Endothelial cell of umbilical vein (primary cell): ENCODE measurements around the gene SORCS3. TPM values are rescaled to one million over a fixed set of nuclear protein-coding genes. Genes with fewer than 3 reads are reported as not detected.

Experiments used
- Bru-seq: library from RNA; stranded (reverse); fragments of 400-500 nt; gene quantifications from one replicate; lab custom pipeline; 2021; lab: Mats Ljungman, UMichigan
- BruChase-seq, 2 experiments: library from RNA; stranded (reverse); fragments of 400-500 nt; gene quantifications; one replicate each; lab custom pipeline; 2021; lab: Mats Ljungman, UMichigan
- BruUV-seq: library from RNA; stranded (reverse); fragments of 400-500 nt; replicated peaks from 2 replicates; lab custom pipeline; 2021; lab: Mats Ljungman, UMichigan
- CTCF ChIA-PET: fragments of 300-600, 350-600 bp; sonication (Branson Sonifier 250); formaldehyde crosslinking; loops from one replicate; lab custom pipeline; 2021; ENCODE audit warnings: antibody characterized with exemption, inconsistent platforms; lab: Charles Lee
- POLR2A ChIA-PET: fragments of 300-600, 350-600 bp; sonication (Branson Sonifier 250); formaldehyde crosslinking; loops from one replicate; lab custom pipeline; 2021; ENCODE audit warnings: antibody characterized with exemption, inconsistent platforms; lab: Charles Lee
- DNase-seq: peaks from one replicate; pipeline ENCODE4 v3.0.0-alpha.2; 2011; ENCODE audit warnings: low read depth, low spot score
- FAIRE-seq: peaks from 2 replicates; lab custom pipeline; 2011; peaks lifted over from hg19 to GRCh38; lab: Jason Lieb, UNC
- H2AFZ ChIP-seq: 2 replicates; pipeline ENCODE4 v1.6.0; 2012; ENCODE audit warnings: low read depth, low read length, control low read depth, inconsistent platforms
- H3K27ac ChIP-seq: 2 replicates; pipeline ENCODE4 v1.5.1; 2011; ENCODE audit warnings: low read depth, mild to moderate bottlenecking, control low read depth, low read length, moderate library complexity; ENCODE audit not compliant: insufficient read depth
- H3K27me3 ChIP-seq, 2 experiments: 2 replicates each; pipeline versions ENCODE4 v1.6.0 to v1.6.1; 2011; ENCODE audit warnings: low read length in 2 of 2, mixed read lengths in 1 of 2; ENCODE audit not compliant: control insufficient read depth in 2 of 2, insufficient read depth in 2 of 2
- H3K36me3 ChIP-seq, 2 experiments: 2 replicates in 1 of 2; 3 replicates in 1 of 2; pipeline ENCODE4 v1.5.1; 2011; ENCODE audit warnings: low read length in 2 of 2, mild to moderate bottlenecking in 1 of 2, moderate library complexity in 1 of 2; ENCODE audit not compliant: control insufficient read depth in 2 of 2, insufficient read depth in 2 of 2; ENCODE audit errors: extremely low read depth in 1 of 2
- H3K4me1 ChIP-seq: 3 replicates; pipeline ENCODE4 v1.5.1; 2011; ENCODE audit warnings: mild to moderate bottlenecking, low read length; ENCODE audit not compliant: control insufficient read depth, insufficient read depth; ENCODE audit errors: extremely low read depth
- H3K4me2 ChIP-seq: 2 replicates; pipeline ENCODE4 v1.6.1; 2011; ENCODE audit warnings: low read length, control low read depth, mixed read lengths; ENCODE audit not compliant: insufficient read depth
- H3K4me3 ChIP-seq, 3 experiments: fragments of 200-600 bp in 1 of 3; sonication (generic), shearing (Covaris generic) in 1 of 3; replicated peaks in 1 of 3; 2 replicates each; pipeline ENCODE4 v1.5.1; 2011 to 2016; ENCODE audit warnings: control low read depth in 3 of 3, low read length in 3 of 3, mild to moderate bottlenecking in 2 of 3, inconsistent platforms in 1 of 3, low read depth in 1 of 3, moderate library complexity in 1 of 3; ENCODE audit not compliant: insufficient read depth in 1 of 3
- H3K79me2 ChIP-seq: 2 replicates; pipeline ENCODE4 v1.6.0; 2012; ENCODE audit warnings: low read length, inconsistent platforms; ENCODE audit not compliant: control insufficient read depth, insufficient read depth
- H3K9ac ChIP-seq: replicated peaks from 2 replicates; pipeline ENCODE3; 2011; ENCODE audit warnings: low read length, control low read depth; ENCODE audit not compliant: insufficient read depth; ENCODE audit errors: extremely low read depth
- H3K9me1 ChIP-seq: replicated peaks from 3 replicates; pipeline ENCODE4 v1.6.0; 2011; ENCODE audit warnings: mild to moderate bottlenecking, low read length; ENCODE audit not compliant: control insufficient read depth, insufficient read depth; ENCODE audit errors: extremely low read depth
- H3K9me3 ChIP-seq: replicated peaks from 2 replicates; pipeline ENCODE4 v1.5.1; 2012; ENCODE audit warnings: low read length, inconsistent platforms; ENCODE audit not compliant: control insufficient read depth, insufficient read depth
- H4K20me1 ChIP-seq: replicated peaks from 2 replicates; pipeline ENCODE3; 2011; ENCODE audit warnings: mild to moderate bottlenecking, low read length; ENCODE audit not compliant: control insufficient read depth, insufficient read depth; ENCODE audit errors: extremely low read depth
- EZH2 ChIP-seq: IDR thresholded peaks from 2 replicates; pipeline ENCODE4 v1.6.1; 2012; ENCODE audit warnings: borderline replicate concordance, low read depth, mild to moderate bottlenecking, moderate library complexity, low read length, inconsistent platforms; ENCODE audit not compliant: severe bottlenecking
- GATA2 ChIP-seq: IDR thresholded peaks from 2 replicates; pipeline ENCODE4 v1.7.0; 2011; ENCODE audit warnings: low read depth, mild to moderate bottlenecking, moderate library complexity, mixed read lengths, low read length; ENCODE audit not compliant: insufficient read length, insufficient read depth
- JUN ChIP-seq: IDR thresholded peaks from 2 replicates; pipeline ENCODE4 v1.6.1; 2011; ENCODE audit warnings: borderline replicate concordance, low read depth; ENCODE audit not compliant: insufficient read length, insufficient read depth
- MAX ChIP-seq: IDR thresholded peaks from 2 replicates; pipeline ENCODE4 v1.6.1; 2011; ENCODE audit not compliant: insufficient read depth, insufficient read length
- MYC ChIP-seq: IDR thresholded peaks from one replicate; pipeline ENCODE4 v1.6.1; 2011; ENCODE audit warnings: mild to moderate bottlenecking, low read depth, low read length
- POLR2AphosphoS5 ChIP-seq: IDR thresholded peaks from 2 replicates; pipeline ENCODE4 v1.6.1; 2012; ENCODE audit warnings: low read depth, mild to moderate bottlenecking, control low read depth, low read length, moderate library complexity; ENCODE audit not compliant: insufficient read depth
- dilution Hi-C: fragments of 300-500 bp; cut with MboI; formaldehyde crosslinking; loops from one replicate; pipeline ENCODE4 v1.15.0; 2019; ENCODE audit warnings: low sequenced_read_pairs; ENCODE audit not compliant: extremely low pct_ligation_motif_present
- intact Hi-C: fragments of 100-400 bp; cut with micrococcal nuclease; formaldehyde crosslinking; loops from one replicate; pipeline ENCODE4 v1.10.0; 2022
- long read RNA-seq: library from polyadenylated mRNA; stranded (forward); transcript quantifications from one replicate; pipeline ENCODE4 v2.0.0, GENCODE V29; 2021
- polyA minus RNA-seq, 3 experiments: library from RNA; depleted of rRNA, polyadenylated mRNA; stranded (reverse); fragments of >200 nt; gene quantifications; 1 replicate in 1 of 3; 2 replicates in 2 of 3; pipeline ENCODE4 v1.2.3, GENCODE V29; 2011
- polyA plus RNA-seq, 4 experiments: library from polyadenylated mRNA; depleted of rRNA in 3 of 4; stranded (reverse) in 3 of 4; unstranded in 1 of 4; fragments of >200 nt; gene quantifications; 2 replicates each; pipeline versions ENCODE4 v1.2.1 to v1.2.3, GENCODE V29; 2011 to 2012; ENCODE audit warnings: missing spikeins in 1 of 4
- total RNA-seq: library from RNA; stranded (reverse); gene quantifications from 2 replicates; pipeline ENCODE4 v1.2.3, GENCODE V29; 2021

SORCS3 gene
- total RNA-seq (not detected in 2 replicates), polyA plus RNA-seq (not detected in 2 replicates), polyA minus RNA-seq (not detected in 2 replicates), Bru-seq, nascent RNA (not detected), BruChase-seq, experiment 1, labeled RNA remaining after a 6-hour chase (not detected), BruChase-seq, experiment 2, labeled RNA remaining after a 2-hour chase (percentile 0 among the genes with signal in this experiment)
- polyA plus RNA-seq (2011; cell fraction: cytosol; rRNA removed) = not detected in 2 replicates
- not detected in 2 replicates for polyA plus RNA-seq (2011; cell fraction: nucleus; rRNA removed)
- not detected in 2 replicates for polyA plus RNA-seq (2012)
- not detected for polyA minus RNA-seq (2011; cell fraction: cytosol; rRNA and poly(A)+ RNA removed)
- not detected in 2 replicates for polyA minus RNA-seq (2011; cell fraction: nucleus; rRNA and poly(A)+ RNA removed)
- long read RNA-seq, partial matches to known transcripts = 0 of 2 reads
- long read RNA-seq, other reads (novel, unspliced or antisense) = 2 of 2 reads

GRCh38 chr10:104641187-104641936 lies at the start of gene SORCS3:
Gene SORCS3 (plus strand): TSS chr10:104641290.
- POLR2A ChIA-PET = no interaction called here
- DNase-seq = no peak
- no peak within 1 kb of the TSS for H3K4me2 ChIP-seq
- no peaks in the 10 kb centered on the region for H3K9me3 ChIP-seq
- dilution Hi-C loops (no loop called here), intact Hi-C loops (no loop called here)
- no peaks in the 10 kb centered on the region for H3K4me1 ChIP-seq
- H3K79me2 ChIP-seq = no peaks in the 10 kb centered on the region
- CTCF ChIA-PET = no interaction called here
- no peaks in the 10 kb centered on the region for H3K36me3 ChIP-seq
- no peak within 1 kb of the TSS for H3K27ac ChIP-seq
- no peak within 1 kb of the TSS for H2AFZ ChIP-seq
- H3K9ac ChIP-seq = no peak within 1 kb of the TSS
- no peaks in the 10 kb centered on the region for H4K20me1 ChIP-seq
- peaks cover 21 to 35% of the 10 kb centered on the region in 2 experiments for H3K27me3 ChIP-seq
- no peak for TF ChIP-seq MAX
- no peak for TF ChIP-seq JUN
- TF ChIP-seq GATA2 = no peak
- TF ChIP-seq POLR2AphosphoS5 = no peak
- TF ChIP-seq MYC = no peak
- TF ChIP-seq EZH2 = no peak
- no TSS peak for BruUV-seq
- FAIRE-seq = no peak
- H3K9me1 ChIP-seq = no peaks in the 10 kb centered on the region
- no peak within 1 kb of the TSS for H3K4me3 ChIP-seq
